Hippocampal formation (tissue), 2 donors: ENCODE results near the gene PPP2R3B.
"Not testable (repeated sequence)": the region's sequence is repeated elsewhere in the genome, so short reads cannot be mapped to it uniquely, and the experiment has no call there.

Experiments used
- DNase-seq, 2 donors: peaks; one replicate each; lab custom pipeline; 2025; lab: John Stamatoyannopoulos, UW

PPP2R3B gene

DNA sequence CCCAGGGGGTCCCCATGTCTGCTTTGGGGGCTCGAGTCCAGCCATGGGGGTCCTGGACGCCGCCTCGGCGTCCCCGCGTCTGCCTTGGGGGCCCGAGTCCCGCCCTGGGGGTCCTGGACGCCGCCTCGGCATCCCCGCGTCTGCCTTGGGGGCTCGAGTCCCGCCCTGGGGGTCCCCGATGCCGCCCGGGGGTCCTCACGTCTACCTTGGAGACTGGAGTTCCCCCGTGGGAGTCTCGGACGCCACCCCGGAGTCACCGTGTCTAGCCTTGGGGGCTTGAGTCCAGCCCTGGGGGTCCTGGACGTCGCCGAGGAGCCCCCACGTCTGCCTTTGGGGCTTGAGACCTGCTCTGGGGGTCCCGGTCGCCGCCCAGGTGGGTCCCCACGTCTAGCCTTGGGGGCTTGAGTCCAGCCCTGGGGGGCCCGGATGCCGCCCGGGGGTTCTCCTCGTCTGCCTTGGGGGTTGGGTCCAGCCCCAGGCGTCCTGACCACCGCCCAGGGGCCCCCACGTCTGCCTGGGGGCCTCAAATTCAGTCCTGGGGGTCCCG lies 67.1 kb downstream of the PPP2R3B start:
- DNase-seq: no peak

DNA sequence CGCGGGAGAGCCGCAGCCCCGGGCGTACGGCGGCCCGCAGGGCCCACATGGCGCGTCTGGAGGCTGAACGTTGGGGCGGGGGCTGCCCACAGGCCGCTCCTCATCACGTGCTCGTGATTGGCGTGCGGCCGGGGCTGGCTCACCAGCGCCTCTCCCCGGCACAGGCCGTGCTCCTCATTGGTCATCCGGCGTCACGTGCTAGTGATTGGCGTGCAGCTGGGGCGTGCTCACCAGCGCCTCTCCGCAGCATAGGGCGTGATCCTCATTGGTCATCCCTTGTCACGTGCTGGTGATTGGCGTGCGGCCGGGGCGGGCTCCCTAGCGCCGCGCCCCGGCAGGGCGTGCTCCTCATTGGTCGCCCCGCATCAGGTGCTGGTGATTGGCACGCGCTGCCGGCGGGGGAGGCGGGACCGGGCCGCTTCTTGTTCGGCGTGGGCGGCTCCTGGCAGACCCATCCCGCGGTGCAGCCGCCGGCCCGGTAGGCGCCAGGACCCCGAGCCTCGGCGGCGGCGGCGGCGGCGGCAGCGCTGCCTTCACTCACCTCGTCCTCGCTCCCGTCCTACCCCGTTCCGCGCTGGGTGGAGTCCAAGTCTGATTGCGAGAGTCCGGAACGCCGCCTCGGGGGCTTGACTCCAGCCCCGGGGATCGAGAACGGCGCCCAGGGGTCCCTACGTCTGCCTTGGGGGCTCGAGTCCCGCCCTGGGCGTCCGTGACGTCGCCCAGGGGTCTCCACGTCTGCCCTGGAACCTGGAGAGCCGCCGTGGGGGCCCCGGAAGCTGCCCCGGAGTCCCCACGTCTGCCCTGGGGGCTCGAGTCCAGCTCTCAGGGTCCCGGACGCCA lies 67.7 kb downstream of the PPP2R3B start, which contains the start of gene GTPBP6:
Gene GTPBP6, minus strand, starts transcription at position 58 of the 840 bp plus-strand sequence. Its CDS starts 9 bp downstream, at position 49.
- no peak for DNase-seq

DNA sequence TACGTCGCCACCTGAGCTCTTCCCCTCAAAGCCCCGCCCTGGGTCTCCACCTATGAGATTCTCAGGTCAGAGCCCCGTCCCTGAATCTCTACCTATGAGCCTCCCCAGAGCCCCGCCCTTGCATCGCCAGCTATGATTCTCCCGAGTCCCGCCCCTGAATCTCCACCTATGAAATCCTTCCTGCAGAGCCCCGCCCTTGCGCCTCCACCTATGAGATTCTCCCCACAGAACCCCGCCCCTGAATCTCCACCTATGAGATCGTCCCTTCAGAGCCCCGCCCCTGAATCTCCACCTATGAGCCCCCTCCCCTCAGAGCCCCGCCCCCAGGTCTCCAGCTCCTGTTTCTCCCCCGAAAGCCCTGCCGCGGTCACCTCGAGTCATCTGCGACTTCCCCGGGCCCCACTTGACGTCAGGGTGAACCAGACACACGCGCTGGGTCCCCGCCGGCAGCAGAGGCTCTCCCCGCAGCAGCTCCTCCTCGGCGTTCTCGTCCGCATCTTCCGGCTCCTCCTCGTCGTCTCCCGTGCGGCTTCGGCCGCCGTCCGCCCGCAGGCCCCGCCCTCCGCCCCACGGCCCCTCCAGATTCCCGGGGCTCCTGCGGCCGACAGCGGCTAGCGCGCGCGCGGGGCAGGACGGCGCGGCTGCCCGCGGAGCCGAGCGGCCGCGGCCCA lies 68.5 kb downstream of the PPP2R3B start:
- no peak for DNase-seq

DNA sequence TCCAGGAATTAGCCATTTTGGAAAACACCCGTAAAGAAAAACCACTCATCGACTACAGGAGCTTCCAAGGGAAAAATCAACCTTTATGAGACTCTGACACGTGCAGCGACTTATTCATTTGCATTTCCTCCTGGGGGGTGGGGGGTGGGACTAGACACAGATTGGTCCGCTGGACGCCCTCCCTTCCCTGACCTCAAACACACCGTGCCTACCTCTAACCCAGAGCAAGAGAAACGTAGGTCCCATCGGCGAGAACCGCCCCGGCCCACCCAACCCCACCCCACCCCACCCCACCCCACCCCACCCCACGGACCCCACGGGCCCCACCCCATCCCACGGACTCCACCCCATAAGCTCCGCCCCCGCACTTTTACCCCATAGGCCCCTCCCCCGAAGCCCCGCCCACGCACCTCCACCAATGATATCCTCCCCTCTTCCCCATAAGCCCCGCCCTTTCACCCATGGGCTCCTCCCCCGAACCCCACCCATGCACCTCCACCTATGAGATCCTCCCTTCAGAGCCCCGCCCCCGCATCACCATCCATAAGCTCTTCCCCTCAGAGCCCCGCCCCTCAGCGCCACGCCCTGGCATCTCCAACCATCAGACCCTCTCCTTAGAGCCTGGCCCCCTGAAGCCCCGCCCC lies 69.2 kb downstream of the PPP2R3B start:
- DNase-seq: no peak

DNA sequence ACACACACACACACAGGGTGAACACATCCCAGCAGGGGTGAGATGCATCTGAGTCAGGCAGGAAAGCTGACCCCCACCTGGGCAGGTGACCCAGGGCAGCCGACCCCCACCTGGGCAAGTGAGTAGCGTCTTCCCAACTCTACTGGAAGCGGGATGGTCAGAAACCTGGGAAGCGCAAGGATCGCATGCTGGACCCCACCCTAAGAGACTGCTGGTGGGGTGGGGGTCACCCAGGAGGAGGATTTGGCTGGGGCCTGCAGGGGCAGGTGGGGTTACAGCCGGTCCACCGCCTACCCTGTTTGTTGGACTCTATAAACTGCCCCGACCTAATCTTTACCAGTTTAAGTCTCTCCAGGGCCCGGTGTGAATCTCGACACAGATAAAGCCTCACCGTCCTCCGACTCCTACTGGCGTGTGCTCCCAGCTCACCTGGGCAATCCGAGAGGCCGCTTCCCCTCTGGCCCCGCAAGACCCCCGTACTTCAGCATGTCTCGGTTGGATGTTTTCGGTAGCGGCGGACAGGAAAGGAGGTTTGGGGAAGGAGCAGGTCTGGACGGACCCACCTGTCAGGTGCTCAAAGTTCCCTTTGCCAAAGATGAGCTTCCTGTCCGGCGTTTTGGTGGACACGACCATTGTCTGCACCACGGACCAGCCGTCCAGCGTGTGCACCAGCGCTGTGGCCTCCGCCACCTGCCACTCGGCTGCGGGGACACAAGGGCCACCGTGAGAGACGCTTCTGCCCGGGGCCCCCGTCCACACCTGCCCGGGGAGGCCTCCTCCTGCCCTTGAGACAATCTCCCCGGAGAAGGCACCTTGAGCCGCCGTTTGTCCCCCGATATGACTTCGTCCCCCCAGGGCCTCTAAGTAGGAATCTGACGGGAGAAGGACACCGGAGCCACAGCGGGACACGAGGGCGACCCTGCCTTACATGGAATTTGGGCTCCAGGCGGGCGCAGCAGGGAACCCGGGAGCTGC lies 70.1 kb downstream of the PPP2R3B start:
- DNase-seq: no peak

DNA sequence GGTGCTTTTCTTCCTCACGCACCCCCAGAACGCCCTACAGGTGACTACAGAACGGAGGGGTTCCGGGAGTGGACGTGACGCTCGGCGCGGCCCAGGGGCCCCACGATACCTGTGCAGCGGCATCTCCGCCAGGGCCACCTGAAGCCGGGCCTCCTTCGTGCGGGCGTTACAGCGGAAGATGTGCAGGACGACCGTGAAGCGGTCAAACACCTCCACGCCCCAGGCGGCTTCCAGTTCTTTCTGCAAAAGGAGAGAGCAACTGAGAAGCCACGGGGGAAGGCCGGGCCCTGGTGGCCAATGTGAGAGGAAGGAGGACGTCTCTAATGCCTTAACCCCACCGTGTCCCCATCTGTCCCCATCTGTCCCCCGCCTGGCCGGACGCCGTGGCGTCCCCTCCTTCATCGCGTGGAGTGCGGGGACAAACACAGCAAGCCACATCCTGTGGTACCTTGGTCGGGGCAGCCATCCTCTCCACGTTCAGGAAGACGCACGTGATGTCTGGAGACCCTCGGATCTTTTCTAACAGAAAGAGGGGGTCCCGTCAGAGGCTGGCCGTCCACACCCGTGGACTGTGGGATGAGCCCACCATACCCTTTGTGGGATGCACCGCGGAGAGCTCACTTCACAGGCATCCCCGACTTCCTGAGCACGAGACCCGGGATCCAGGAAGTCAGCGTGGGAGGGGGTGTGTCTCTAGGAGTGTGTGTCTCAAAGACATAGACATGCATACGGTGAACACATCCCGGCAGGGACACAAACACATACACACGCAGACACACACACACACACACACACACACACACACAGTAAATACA lies 71.7 kb downstream of the PPP2R3B start:
- DNase-seq: no peak

DNA sequence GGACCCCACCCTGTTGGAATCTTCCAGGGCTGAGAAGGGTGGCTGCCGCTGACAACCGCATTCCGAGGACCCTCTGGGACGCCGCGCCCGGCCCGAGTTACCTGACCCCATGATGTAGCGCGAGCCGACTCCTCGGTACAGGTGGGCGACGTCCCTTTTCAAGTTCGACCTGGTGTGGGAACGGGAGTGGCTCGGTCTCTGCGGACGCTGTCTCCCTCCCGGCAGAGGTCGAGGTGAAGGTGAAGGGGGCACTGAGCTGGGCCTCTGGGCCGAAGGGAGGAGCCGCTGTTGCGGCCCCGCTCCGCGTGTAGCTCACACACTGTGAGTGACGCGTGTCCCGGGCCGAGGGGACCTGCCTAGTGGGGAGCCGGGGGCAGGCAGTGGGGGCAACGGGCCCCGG lies 72.7 kb downstream of the PPP2R3B start:
- no peak for DNase-seq

DNA sequence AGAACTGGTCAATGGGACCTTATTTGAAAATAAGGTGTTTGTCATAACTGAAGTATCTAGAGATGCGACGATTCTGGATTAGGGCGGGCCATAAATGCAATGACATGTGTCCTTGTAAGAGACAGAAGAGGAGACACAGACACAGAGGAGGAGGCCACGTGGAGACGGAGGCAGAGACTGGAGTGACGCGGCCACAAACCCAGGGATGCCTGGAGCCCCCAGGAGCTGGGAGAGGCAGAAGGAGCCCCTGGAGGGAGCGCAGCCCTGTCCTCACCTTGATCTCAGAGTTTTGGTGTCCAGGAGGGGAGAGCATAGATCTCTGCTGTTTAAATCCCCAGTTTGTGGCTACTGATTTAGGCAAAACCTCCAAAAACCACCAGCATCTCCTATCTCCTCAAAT lies 73.2 kb downstream of the PPP2R3B start:
- no peak for DNase-seq

DNA sequence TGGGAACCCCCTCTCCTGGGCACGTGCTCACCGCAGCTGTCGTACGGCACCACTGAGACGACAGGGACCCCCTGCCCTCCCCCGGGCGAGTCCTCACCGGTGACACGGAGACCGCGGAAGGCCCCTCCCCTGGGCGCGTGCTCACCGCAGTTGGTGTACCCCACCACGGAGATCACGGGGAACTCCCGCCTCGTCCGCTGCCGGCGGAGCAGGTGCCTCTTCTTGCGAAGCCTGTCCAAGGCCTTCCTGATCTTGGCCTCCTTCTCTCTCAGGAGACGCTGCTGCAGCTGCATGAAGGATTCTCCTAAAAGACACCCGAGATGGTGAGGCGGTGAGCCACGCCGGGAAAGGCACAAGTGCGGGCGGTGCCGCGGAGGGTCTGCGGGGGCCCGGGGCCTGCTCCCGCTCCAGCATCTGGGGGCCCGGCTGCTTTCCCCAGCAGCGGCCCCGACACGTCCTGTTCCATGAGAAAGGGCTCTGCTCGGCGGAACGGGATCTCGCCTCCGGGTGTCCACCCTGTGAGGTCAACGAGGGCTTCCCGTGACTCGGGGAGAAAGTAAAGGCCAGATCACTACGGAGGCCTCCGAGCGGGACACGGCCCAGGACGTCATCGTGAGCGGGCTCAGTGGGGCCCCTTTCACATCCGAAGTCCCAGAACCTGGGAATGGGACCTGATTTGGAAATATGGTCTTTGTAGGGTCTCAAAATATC lies 73.9 kb downstream of the PPP2R3B start:
- no peak for DNase-seq

DNA sequence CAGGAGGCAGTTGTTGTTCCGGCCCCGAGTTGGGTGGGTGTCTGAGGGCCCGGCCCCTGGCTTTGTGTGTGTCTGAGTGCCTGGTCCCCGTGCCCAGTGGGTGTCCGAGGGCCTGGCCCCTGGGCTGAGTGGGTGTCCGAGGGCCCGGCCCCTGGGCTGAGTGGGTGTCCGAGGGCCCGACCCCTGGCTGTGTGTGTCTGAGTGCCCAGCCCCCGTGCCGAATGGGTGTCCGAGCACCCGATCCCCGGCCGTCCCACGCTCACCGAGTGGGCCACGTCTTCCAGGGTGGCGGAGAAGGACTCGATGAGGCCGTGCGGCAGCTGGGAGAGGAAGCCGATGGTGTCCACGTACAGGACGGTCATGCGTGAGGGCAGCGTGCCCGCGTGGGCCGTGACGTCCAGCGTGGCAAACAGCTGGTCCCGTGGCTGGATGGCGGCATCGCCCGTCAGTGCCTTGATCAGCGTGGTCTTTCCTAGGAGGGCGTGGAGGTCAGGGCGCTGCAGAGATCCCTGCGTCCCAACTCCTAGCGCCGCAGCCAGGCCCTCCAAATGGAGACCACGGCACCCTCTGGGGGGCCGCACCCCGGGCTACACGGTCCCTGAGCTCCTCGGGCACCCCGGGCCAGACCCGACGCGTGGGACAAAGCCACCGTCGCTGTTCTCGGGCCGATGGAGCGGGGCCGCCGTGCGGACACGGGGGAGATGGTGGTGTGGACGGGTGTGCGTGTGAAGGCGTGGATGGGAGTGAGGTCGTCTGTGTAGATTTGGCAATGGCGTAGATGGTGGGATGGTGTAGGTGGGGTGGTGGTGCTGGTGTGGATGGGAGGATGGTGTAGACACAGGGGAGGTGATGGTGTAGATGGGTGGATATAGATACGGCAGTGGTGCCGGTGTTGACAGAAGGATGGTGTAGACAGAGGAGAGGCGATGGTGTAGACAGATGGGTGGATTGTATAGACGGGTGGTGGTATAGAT lies 75.3 kb downstream of the PPP2R3B start:
- DNase-seq: no peak

DNA sequence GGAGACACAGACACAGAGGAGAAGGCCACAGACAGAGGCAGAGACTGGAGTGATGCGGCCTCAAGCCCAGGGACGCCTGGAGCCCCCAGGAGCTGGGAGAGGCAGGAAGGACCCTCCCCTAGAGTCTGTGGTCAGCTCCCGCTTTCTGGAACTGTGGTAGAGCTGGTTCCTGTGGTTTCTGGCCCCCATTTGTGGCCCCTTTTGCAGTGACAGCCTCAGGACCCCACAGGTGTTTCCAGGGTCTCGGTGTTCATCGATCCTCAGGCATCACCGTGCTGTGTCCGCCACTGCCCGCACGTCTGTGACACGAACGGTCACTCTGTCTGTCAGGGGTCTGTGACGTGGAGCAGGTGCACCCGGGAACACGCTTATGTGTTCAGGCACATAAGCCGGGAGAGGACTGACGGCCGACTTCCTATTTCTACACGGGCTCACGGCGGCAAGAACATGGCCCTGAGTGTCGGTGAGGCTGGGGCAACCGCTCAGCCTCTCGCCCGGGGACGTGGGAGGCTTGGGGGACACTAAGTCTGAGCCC lies 76.0 kb downstream of the PPP2R3B start:
- DNase-seq: no peak

DNA sequence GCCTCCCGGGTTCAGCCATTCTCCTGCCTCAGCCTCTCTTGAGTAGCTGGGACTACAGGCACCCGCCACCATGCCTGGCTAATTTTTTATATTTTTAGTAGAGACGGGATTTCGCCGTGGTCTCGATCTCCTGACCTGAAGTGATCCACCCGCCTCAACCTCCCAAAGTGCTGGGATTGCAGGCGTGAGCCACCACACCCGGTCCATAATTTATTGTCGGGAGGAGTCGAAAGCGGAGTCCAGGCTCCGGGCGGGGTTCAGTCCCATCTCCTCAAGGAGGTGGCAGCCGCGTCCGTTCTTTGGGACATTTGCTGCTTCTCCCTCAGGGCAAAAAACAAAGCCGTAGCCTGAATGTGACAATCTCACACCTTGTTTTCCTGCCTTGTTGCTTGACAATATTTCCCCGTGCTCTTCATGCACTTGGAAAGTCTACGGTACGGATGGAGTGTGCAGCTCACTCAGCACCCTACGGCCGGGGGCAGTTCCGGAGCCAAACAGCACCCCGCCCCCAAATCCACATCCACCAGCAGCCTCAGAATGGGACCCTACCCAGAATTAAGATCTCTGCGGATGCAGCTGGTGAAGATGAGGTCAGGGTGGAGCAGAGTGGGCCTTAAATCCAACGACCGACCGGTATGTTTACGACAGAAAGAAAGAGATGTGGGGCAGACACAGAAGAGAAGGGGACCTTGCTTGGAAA lies 77.7 kb downstream of the PPP2R3B start:
- DNase-seq: no peak

DNA sequence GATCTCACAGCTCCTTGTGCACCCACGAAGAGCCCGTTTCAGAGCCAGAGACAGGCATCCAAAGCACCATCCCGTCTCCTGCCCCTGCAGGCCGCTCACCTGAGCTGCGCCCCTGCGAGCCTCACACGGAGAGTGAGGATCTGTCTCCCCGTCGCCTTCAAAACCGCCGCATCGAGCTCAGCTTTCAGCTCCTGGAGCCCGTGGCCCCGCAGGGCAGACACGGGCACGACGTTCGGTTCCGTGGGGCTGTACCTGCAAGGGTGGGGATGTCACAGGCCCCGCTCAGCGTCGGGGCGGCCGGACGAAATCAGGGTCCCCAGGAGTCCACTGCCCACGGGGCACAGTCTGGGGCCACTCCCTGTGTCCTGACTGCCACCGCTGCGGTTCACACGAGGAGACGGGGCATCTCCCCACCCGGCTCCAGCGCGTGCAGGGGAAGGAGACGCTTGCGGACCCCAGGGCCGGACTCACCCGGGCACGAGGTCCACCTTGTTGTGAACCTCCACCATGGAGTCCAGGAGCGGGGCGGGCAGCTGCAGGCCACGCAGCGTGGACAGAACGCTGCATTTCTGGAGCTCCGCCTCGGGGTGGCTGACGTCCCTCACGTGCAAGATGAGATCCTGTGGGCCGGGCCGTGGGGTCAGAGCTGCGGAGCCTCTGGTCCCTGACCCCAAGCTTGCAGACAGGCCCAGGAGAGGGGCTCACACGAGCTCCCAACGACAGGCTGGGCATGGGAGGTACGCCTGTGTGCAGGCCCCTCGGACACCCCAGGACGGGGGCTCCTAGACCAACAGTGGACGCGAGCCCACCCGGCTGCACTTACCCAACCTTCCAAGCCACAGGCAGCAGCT lies 79.2 kb downstream of the PPP2R3B start:
- no peak for DNase-seq

DNA sequence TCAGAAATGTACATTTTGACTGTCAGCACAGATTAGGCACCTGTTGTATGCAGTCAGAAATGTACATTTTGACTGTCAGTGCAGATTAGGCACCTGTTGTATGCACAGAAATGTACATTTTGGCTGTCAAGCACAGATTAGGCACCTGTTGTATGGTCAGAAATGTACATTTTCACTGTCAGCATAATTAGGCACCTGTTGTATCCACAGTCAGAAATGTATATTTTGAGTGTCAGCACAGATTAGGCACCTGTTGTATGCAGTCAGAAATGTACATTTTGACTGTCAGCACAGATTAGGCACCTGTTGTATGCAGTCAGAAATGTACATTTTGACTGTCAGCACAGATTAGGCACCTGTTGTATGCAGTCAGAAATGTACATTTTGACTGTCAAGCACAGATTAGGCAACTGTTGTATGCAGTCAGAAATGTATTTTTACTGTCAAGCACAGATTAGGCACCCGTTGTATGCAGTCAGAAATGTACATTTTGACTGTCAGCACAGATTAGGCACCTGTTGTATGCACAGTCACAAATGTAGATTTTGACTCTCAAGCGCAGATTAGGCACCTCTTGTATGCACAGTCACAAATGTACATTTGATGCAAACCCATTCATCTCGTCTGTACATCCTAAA lies 80.0 kb downstream of the PPP2R3B start:
- DNase-seq: not testable (repeated sequence)

DNA sequence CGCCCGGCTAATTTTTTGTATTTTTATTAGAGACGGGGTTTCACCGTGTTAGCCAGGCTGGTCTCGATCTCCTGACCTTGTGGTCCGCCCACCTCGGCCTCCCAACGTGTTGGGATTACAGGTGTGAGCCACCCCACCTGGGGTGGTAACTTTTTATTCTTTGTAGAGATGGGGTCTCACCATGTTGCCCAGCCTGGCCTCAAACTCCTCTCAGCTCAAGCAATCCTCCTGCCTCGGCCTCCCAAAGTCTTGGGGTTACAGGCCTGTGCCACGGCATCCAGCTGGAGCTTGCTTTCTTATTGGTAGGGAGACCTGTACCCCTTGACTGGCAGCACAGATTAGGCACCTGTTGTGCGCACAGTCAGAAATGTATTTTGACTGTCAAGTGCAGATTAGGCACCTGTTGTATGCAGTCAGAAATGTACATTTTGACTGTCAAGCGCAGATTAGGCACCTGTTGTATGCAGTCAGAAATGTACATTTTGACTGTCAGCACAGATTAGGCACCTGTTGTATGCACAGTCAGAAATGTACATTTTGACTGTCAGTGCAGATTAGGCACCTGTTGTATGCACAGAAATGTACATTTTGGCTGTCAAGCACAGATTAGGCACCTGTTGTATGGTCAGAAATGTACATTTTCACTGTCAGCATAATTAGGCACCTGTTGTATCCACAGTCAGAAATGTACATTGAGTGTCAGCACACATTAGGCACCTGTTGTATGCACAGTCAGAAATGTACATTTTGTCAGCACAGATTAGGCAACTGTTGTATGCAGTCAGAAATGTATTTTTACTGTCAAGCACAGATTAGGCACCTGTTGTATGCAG lies 80.7 kb downstream of the PPP2R3B start:
- DNase-seq: not testable (repeated sequence)
